Heart right ventricle (tissue), 16 donors: ENCODE measurements around the gene TMED7. TPM values are rescaled to one million over a fixed set of nuclear protein-coding genes. Genes with fewer than 3 reads are reported as not detected.
"Not testable (repeated sequence)": the region's sequence is repeated elsewhere in the genome, so short reads cannot be mapped to it uniquely, and the experiment has no call there.

Experiments used
- ATAC-seq, 8 donors: fragments of 200-7000 bp; cut with Tn5 transposase; one replicate each; pipeline ENCODE4 v1.9.1; 2020; ENCODE audit warnings: mild to moderate bottlenecking in 8 of 8, moderate library complexity in 8 of 8, moderate number of reproducible peaks in 1 of 8
- DNase-seq, 2 donors: peaks; one replicate each; pipeline ENCODE4 v3.0.0-alpha.2; 2020
- H3K27ac ChIP-seq, 10 donors: fragments of 200-600 bp; sonication (generic) in 2 of 10; one replicate each; pipeline versions ENCODE4 v1.5.0 to v1.8.0; 2020 to 2022; ENCODE audit warnings: mild to moderate bottlenecking in 3 of 10
- H3K27me3 ChIP-seq, 7 donors: fragments of 200-600 bp; one replicate each; pipeline ENCODE4 v1.8.0; 2021 to 2022; ENCODE audit warnings: mild to moderate bottlenecking in 2 of 7
- H3K36me3 ChIP-seq, 9 donors: fragments of 200-600 bp; sonication (generic) in 1 of 9; one replicate each; pipeline versions ENCODE4 v1.5.0 to v1.8.0; 2020 to 2022; ENCODE audit warnings: mild to moderate bottlenecking in 2 of 9
- H3K4me1 ChIP-seq, 9 donors: fragments of 200-600 bp; sonication (generic) in 1 of 9; one replicate each; pipeline versions ENCODE4 v1.5.0 to v1.8.0; 2020 to 2022; ENCODE audit warnings: mild to moderate bottlenecking in 4 of 9
- H3K4me3 ChIP-seq, 10 donors: fragments of 200-600 bp; sonication (generic) in 2 of 10; one replicate each; pipeline versions ENCODE4 v1.5.0 to v1.8.0; 2020 to 2022; ENCODE audit warnings: mild to moderate bottlenecking in 7 of 10, moderate library complexity in 2 of 10
- H3K9me3 ChIP-seq, 11 donors: fragments of 200-600 bp in 10 of 11; sonication (generic) in 2 of 11; one replicate each; pipeline versions ENCODE4 v1.5.0 to v1.8.0; 2013 to 2022; ENCODE audit warnings: mild to moderate bottlenecking in 2 of 11, control low read depth in 1 of 11, moderate library complexity in 1 of 11
- whole genome bisulfite sequencing, 2 donors: extraction: QIAGEN DNeasy Blood & Tissue Kit; methylation state at CpG; one replicate each; pipeline ENCODE4 v1.1.7; 2013; ENCODE audit warnings: inconsistent platforms in 1 of 2; 5-methylcytosine and 5-hydroxymethylcytosine counted together
- intact Hi-C, 10 donors: fragments of 100-400 bp; cut with DNase I; formaldehyde crosslinking; loops; one replicate each; pipeline versions ENCODE4 v1.11.1 to v1.14.2; 2022
- polyA plus RNA-seq, 2 donors: library from polyadenylated mRNA; stranded (reverse); fragments of 200-250 nt; gene quantifications; one replicate each; pipeline ENCODE4 v1.2.3, GENCODE V29; 2013
- total RNA-seq, 10 donors: library from RNA; stranded (reverse); fragmentation: NEBNext Ultra II Directional in 3 of 10; extraction: Animal tissue kit (Norgen Biotek cat#: 25700) in 3 of 10; gene quantifications; one replicate each; pipeline versions ENCODE4 v1.2.1 to v1.2.4, GENCODE V29; 2021 to 2023
- TF ChIP-seq, protein P1 (sequence below), 9 donors: fragments of 200-600 bp; sonication (generic) in 2 of 9; IDR thresholded peaks; one replicate each; pipeline versions ENCODE4 v1.5.0 to v1.8.0; 2021 to 2022; ENCODE audit warnings: antibody characterized with exemption in 9 of 9, mild to moderate bottlenecking in 5 of 9, moderate library complexity in 1 of 9
- donor health status: Arrhythmogenic right ventricular cardiomyopathy.
- donor health status: ischemic (EF 13 %, LVEDD 7.1; RV severe dilation, severe dysfunction).
- donor health status: healthy with polysubstance abuse.
- donor health status: DM: no; HTN: yes; CAD: no.
- donor health status: DM: no; HTN: no; CAD: no.
- donor health status: ischemic (EF 25% LVEDD 6.9; RV normal size, moderate dysfunction).
- donor health status: ischemic (EF 25% LVEDD 5.7; RV mildly dilated, moderate dysfunction).
- donor health status: healthy.
- donor health status: DM: yes; HTN: yes; CAD: no.
- donor health status: Ischemic cardiomyopathy.
- donor health status: ischemic (EF 35%, LVEDD 5.7; RV mildly dilated, moderate dysfunction).
- donor health status: nonischemic (EF 11% LVEDD 7.7; RV severe dilation, severe dysfunction).
- donor health status: DM: yes; HTN: yes; CAD: no.
- donor health status: PGD.
- donor health status: ischemic (EF 29% LVEDD 5.4; RV normal size, mild dysfunction).
- donor health status: nonischemic (EF 23%, LVEDD 6.1; RV moderate dilation, normal function).

TMED7 gene
- total and polyA plus RNA-seq, 12 donors = 15.8 to 100 (median 84.8) TPM

- Histone ChIP-seq H3K4me3 (no peak overlapping the region), H3K27me3 (peaks cover 0 to 16% (median 0%) of the 10 kb centered on the region in 7 donors), H3K36me3 (no peaks in the 10 kb centered on the region), H3K9me3 (no peaks in the 10 kb centered on the region), H3K27ac (no peak overlapping the region), H3K4me1 (no peaks in the 10 kb centered on the region)
- WGBS, 2 donors = 64 to 82% methylated on average over 3 of the region's 3 CpGs
- intact Hi-C loops = loop anchor here in 1 of 10 donors (5.0 kb wide), 1 partner anchor 174 kb away; no protein-coding TSS in a partner anchor
- DNase-seq (no peak), ATAC-seq (no peak)
- TF ChIP-seq, protein P1, sequence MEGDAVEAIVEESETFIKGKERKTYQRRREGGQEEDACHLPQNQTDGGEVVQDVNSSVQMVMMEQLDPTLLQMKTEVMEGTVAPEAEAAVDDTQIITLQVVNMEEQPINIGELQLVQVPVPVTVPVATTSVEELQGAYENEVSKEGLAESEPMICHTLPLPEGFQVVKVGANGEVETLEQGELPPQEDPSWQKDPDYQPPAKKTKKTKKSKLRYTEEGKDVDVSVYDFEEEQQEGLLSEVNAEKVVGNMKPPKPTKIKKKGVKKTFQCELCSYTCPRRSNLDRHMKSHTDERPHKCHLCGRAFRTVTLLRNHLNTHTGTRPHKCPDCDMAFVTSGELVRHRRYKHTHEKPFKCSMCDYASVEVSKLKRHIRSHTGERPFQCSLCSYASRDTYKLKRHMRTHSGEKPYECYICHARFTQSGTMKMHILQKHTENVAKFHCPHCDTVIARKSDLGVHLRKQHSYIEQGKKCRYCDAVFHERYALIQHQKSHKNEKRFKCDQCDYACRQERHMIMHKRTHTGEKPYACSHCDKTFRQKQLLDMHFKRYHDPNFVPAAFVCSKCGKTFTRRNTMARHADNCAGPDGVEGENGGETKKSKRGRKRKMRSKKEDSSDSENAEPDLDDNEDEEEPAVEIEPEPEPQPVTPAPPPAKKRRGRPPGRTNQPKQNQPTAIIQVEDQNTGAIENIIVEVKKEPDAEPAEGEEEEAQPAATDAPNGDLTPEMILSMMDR (IDR thresholded peaks at IDR 0.05) = no peak
Measured at GRCh38 chr5:115648056-115648455, 22.2 kb upstream of the TMED7 start.

GRCh38 chr5:115645386-115645785 is 19.6 kb upstream of the TMED7 start:
- H3K27ac ChIP-seq, DNase-seq, H3K36me3 ChIP-seq, H3K4me3 ChIP-seq, ATAC-seq, H3K9me3 ChIP-seq, H3K4me1 ChIP-seq: not testable (repeated sequence)
- peaks cover 0 to 16% (median 6%) of the 10 kb centered on the region in 7 donors for H3K27me3 ChIP-seq
- 82 to 86% methylated on average over 5 of the region's 5 CpGs for WGBS, 2 donors
- intact Hi-C loops = loop anchor here in 1 of 10 donors (5.0 kb wide), 1 partner anchor 177 kb away; no protein-coding TSS in a partner anchor

DNA sequence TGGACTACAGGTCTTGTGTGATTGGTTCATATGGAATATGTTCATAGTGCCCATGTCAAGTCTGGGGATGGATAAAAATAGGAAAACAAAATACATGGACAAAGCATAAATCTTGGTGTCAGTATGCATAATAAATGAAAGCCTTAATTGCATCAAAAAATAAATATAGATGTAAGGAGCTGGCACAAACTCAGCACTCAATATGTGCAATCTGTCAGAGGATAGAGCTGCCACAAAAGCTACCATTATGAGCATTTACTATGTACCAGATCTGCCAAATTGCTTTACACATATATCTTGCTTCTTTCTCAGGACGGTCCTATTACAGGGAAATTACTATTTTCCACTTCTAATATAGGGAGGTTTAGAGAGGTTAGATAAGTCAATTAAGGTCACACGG is 18.2 kb upstream of the TMED7 start:
- DNase-seq (no peak), ATAC-seq (no peak)
- Histone ChIP-seq H3K4me1 (no peaks in the 10 kb centered on the region), H3K36me3 (no peaks in the 10 kb centered on the region), H3K4me3 (no peak overlapping the region), H3K27me3 (peaks cover 0 to 16% (median 6%) of the 10 kb centered on the region in 7 donors), H3K9me3 (no peaks in the 10 kb centered on the region), H3K27ac (no peak overlapping the region)
- TF ChIP-seq, protein P1 (IDR thresholded peaks at IDR 0.05) = no peak
- whole genome bisulfite sequencing, 2 donors = 84 to 86% methylated on average over 2 of the region's 2 CpGs
- intact Hi-C loops = no loop called here

GRCh38 chr5:115641948-115642347 is 16.1 kb upstream of the TMED7 start:
- intact Hi-C loops = no loop called here
- 78 to 80% methylated on average over 1 of the region's 1 CpG for WGBS, 2 donors

DNA sequence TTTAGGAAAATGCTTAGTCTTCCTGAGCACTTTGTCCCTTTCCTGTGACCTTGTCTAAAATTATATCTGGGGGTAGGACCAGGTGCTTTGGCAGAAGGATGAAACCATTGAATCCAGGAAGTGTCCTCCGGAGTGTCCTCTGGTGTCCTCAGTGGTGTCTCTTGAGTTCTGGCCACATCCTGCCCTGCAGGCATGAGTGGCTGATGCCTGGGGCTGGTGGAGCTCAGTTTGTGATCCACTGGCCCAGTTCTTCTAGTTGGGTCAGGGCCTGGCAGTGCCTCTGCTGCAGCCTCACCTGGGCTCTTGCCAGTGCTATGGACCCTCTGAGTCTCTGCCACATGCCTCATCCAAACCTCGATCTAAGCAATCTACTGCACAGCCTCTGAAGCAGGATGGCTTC is 14.4 kb upstream of the TMED7 start:
- H3K9me3 ChIP-seq = no peaks in the 10 kb centered on the region
- WGBS, 2 donors = 79 to 80% methylated on average over 2 of the region's 2 CpGs
- H3K4me3 ChIP-seq = no peak overlapping the region
- ATAC-seq = no peak
- intact Hi-C loops = no loop called here
- H3K27ac ChIP-seq = no peak overlapping the region
- TF ChIP-seq, protein P1 (IDR thresholded peaks at IDR 0.05) = no peak
- H3K4me1 ChIP-seq = no peaks in the 10 kb centered on the region
- no peaks in the 10 kb centered on the region for H3K36me3 ChIP-seq
- peaks cover 0 to 14% (median 6%) of the 10 kb centered on the region in 7 donors for H3K27me3 ChIP-seq
- DNase-seq = no peak

More at GRCh38 chr5:115641948-115642347, 16.1 kb upstream of the TMED7 start:
- TF ChIP-seq, protein P1 (IDR thresholded peaks at IDR 0.05) = no peak
- ATAC-seq = no peak
- DNase-seq = no peak
- Histone ChIP-seq H3K27ac (no peak overlapping the region), H3K4me1 (no peaks in the 10 kb centered on the region), H3K36me3 (no peaks in the 10 kb centered on the region), H3K9me3 (no peaks in the 10 kb centered on the region), H3K27me3 (peaks cover 0 to 16% (median 6%) of the 10 kb centered on the region in 7 donors), H3K4me3 (no peak overlapping the region)
